ENCODE data around the gene RNF220. TPM values are rescaled to one million over a fixed set of nuclear protein-coding genes. Genes with fewer than 3 reads are reported as not detected.

Gene RNF220
- total RNA-seq, 1 donor from 2014 or later = 72.5 TPM

- Histone ChIP-seq H3K4me1 (peaks cover 28% of the 10 kb centered on the region), H3K27ac (no peak overlapping the region)
These were observed 231.1 kb downstream of the RNF220 start for GRCh38 chr1:44636083-44636687.

GRCh38 chr1:44636688-44637598 is 231.9 kb downstream of the RNF220 start:
- no peaks in the 10 kb centered on the region for H3K9me3 ChIP-seq
- no peaks in the 10 kb centered on the region for H3K27me3 ChIP-seq (ENCODE audit: low read depth)
- no peak for TF ChIP-seq CTCF (IDR thresholded peaks at IDR 0.05)
- DNase-seq (no peak), ATAC-seq (no peak)
- intact Hi-C loops (cut with DNase I) = no loop called here
- no peak overlapping the region for H3K27ac ChIP-seq
- H3K36me3 ChIP-seq = peaks cover 86% of the 10 kb centered on the region
- H3K4me3 ChIP-seq = no peak overlapping the region
- peaks cover 26% of the 10 kb centered on the region for H3K4me1 ChIP-seq

More at GRCh38 chr1:44636083-44636687, 231.1 kb downstream of the RNF220 start:
- Histone ChIP-seq H3K9me3 (no peaks in the 10 kb centered on the region), H3K4me3 (no peak overlapping the region), H3K36me3 (peaks cover 78% of the 10 kb centered on the region), H3K27me3 (ENCODE audit: low read depth) (no peaks in the 10 kb centered on the region)
- ATAC-seq = no peak
- intact Hi-C loops (cut with DNase I) = no loop called here
- no peak for DNase-seq
- no peak for TF ChIP-seq CTCF (IDR thresholded peaks at IDR 0.05)

- peaks cover 21% of the 10 kb centered on the region for H3K4me1 ChIP-seq
- no peak for TF ChIP-seq CTCF (IDR thresholded peaks at IDR 0.05)
- intact Hi-C loops (cut with DNase I) = no loop called here
- H3K27ac ChIP-seq = no peak overlapping the region
- H3K36me3 ChIP-seq = peaks cover 95% of the 10 kb centered on the region
- H3K4me3 ChIP-seq = no peak overlapping the region
- DNase-seq (no peak), ATAC-seq (no peak)
- no peaks in the 10 kb centered on the region for H3K27me3 ChIP-seq (ENCODE audit: low read depth)
- H3K9me3 ChIP-seq = no peaks in the 10 kb centered on the region
These were observed 232.8 kb downstream of the RNF220 start for GRCh38 chr1:44637702-44638411.

GRCh38 chr1:44640200-44640853 is 235.3 kb downstream of the RNF220 start:
- no peaks in the 10 kb centered on the region for H3K27me3 ChIP-seq (ENCODE audit: low read depth)
- intact Hi-C loops (cut with DNase I) = no loop called here

More at GRCh38 chr1:44640200-44640853, 235.3 kb downstream of the RNF220 start:
- no peak overlapping the region for H3K27ac ChIP-seq
- ATAC-seq (no peak), DNase-seq (no peak)
- peaks cover 100% of the 10 kb centered on the region for H3K36me3 ChIP-seq
- H3K4me3 ChIP-seq = no peak overlapping the region
- no peak for TF ChIP-seq CTCF (IDR thresholded peaks at IDR 0.05)
- no peaks in the 10 kb centered on the region for H3K4me1 ChIP-seq
- no peaks in the 10 kb centered on the region for H3K9me3 ChIP-seq

All from lower lobe of right lung (tissue), 2 donors.